H7 (cell line): ENCODE measurements around the gene CCDC92B. TPM values are rescaled to one million over a fixed set of nuclear protein-coding genes. Genes with fewer than 3 reads are reported as not detected.
"Not testable (repeated sequence)": the region's sequence is repeated elsewhere in the genome, so short reads cannot be mapped to it uniquely, and the experiment has no call there.

ENCODE experiments used
- DNase-seq: peaks from one replicate; pipeline ENCODE4 v3.0.0; 2012
- H3K27me3 ChIP-seq: 2 replicates; pipeline ENCODE4 v1.6.0; 2011; ENCODE audit warnings: mild to moderate bottlenecking, low read length; ENCODE audit not compliant: control insufficient read depth, insufficient read depth
- H3K36me3 ChIP-seq: replicated peaks from 2 replicates; pipeline ENCODE4 v1.5.1; 2011; ENCODE audit warnings: low read length; ENCODE audit not compliant: control insufficient read depth, insufficient read depth
- H3K4me3 ChIP-seq: 2 replicates; pipeline ENCODE4 v1.5.1; 2011; ENCODE audit warnings: low read depth, mild to moderate bottlenecking, control low read depth, low read length, moderate library complexity; ENCODE audit not compliant: insufficient read depth
- total RNA-seq: library from RNA; depleted of rRNA; stranded (reverse); fragments of >200 nt; shearing (Covaris generic); gene quantifications from 2 replicates; pipeline ENCODE4 v1.2.3, GENCODE V29; 2014

CCDC92B gene
- total RNA-seq, 1 experiment from 2014 or later: 2.5 TPM

- H3K4me3 ChIP-seq: no peak overlapping the region
- H3K36me3 ChIP-seq: no peaks in the 10 kb centered on the region
- no peak for DNase-seq
- H3K27me3 ChIP-seq: no peaks in the 10 kb centered on the region
Observed at GRCh38 chr17:2783310-2784030, 34.0 kb upstream of the CCDC92B start.

GRCh38 chr17:2782055-2782454 lies 32.6 kb upstream of the CCDC92B start:
- DNase-seq: peak; percentile 28
- Histone ChIP-seq H3K4me3 (no peak overlapping the region), H3K36me3 (no peaks in the 10 kb centered on the region), H3K27me3 (peaks cover 6% of the 10 kb centered on the region)

GRCh38 chr17:2781598-2781997 lies 32.1 kb upstream of the CCDC92B start:
- not testable (repeated sequence) for H3K4me3 ChIP-seq, H3K27me3 ChIP-seq, DNase-seq, H3K36me3 ChIP-seq

- no peaks in the 10 kb centered on the region for H3K36me3 ChIP-seq
- peaks cover 12% of the 10 kb centered on the region for H3K27me3 ChIP-seq
- no peak for DNase-seq
- no peak overlapping the region for H3K4me3 ChIP-seq
Observed at GRCh38 chr17:2780931-2781454, 31.5 kb upstream of the CCDC92B start.

- peaks cover 17% of the 10 kb centered on the region for H3K27me3 ChIP-seq
- H3K36me3 ChIP-seq: no peaks in the 10 kb centered on the region
- H3K4me3 ChIP-seq: no peak overlapping the region
- DNase-seq: no peak
Observed at GRCh38 chr17:2780256-2780655, 30.8 kb upstream of the CCDC92B start.

GRCh38 chr17:2779545-2779944 lies 30.1 kb upstream of the CCDC92B start:
- DNase-seq: no peak
- H3K4me3 ChIP-seq: no peak overlapping the region
- peaks cover 20% of the 10 kb centered on the region for H3K27me3 ChIP-seq
- H3K36me3 ChIP-seq: no peaks in the 10 kb centered on the region

GRCh38 chr17:2778489-2778888 lies 29.0 kb upstream of the CCDC92B start:
- Histone ChIP-seq H3K36me3 (no peaks in the 10 kb centered on the region), H3K4me3 (no peak overlapping the region), H3K27me3 (peaks cover 20% of the 10 kb centered on the region)
- DNase-seq: no peak

GRCh38 chr17:2777242-2777867 lies 27.9 kb upstream of the CCDC92B start:
- Histone ChIP-seq H3K27me3 (peaks cover 20% of the 10 kb centered on the region), H3K4me3 (peak overlapping the region; percentile 84), H3K36me3 (no peaks in the 10 kb centered on the region)
- peak; percentile 86 for DNase-seq

GRCh38 chr17:2776589-2777241 lies 27.3 kb upstream of the CCDC92B start:
- H3K27me3 ChIP-seq: peaks cover 20% of the 10 kb centered on the region
- peak overlapping the region; percentile 84 for H3K4me3 ChIP-seq
- no peaks in the 10 kb centered on the region for H3K36me3 ChIP-seq
- DNase-seq: peak; percentile 99

GRCh38 chr17:2775206-2775605 lies 25.8 kb upstream of the CCDC92B start:
- H3K36me3 ChIP-seq: no peaks in the 10 kb centered on the region
- peaks cover 20% of the 10 kb centered on the region for H3K27me3 ChIP-seq
- no peak for DNase-seq
- H3K4me3 ChIP-seq: no peak overlapping the region

- Histone ChIP-seq H3K36me3 (no peaks in the 10 kb centered on the region), H3K4me3 (no peak overlapping the region), H3K27me3 (peaks cover 2% of the 10 kb centered on the region; the same call in 1 of the 2 replicates)
- DNase-seq: no peak
Observed at GRCh38 chr17:2770129-2770528, 20.7 kb upstream of the CCDC92B start.

GRCh38 chr17:2758870-2759269 lies 9.4 kb upstream of the CCDC92B start:
- DNase-seq: no peak
- Histone ChIP-seq H3K27me3 (peaks cover 7% of the 10 kb centered on the region), H3K4me3 (no peak overlapping the region), H3K36me3 (no peaks in the 10 kb centered on the region)

- H3K4me3 ChIP-seq: peak overlapping the region; percentile 67
- peak; percentile 93 for DNase-seq
- H3K27me3 ChIP-seq: peaks cover 7% of the 10 kb centered on the region
- H3K36me3 ChIP-seq: no peaks in the 10 kb centered on the region
Observed at GRCh38 chr17:2755891-2756724, 6.7 kb upstream of the CCDC92B start.

GRCh38 chr17:2751491-2751890 lies 2.0 kb upstream of the CCDC92B start:
- peaks cover 11% of the 10 kb centered on the region for H3K27me3 ChIP-seq
- no peak for DNase-seq
- no peaks in the 10 kb centered on the region for H3K36me3 ChIP-seq
- no peak overlapping the region for H3K4me3 ChIP-seq
